ENCODE results near the gene ASAP2.

DNA sequence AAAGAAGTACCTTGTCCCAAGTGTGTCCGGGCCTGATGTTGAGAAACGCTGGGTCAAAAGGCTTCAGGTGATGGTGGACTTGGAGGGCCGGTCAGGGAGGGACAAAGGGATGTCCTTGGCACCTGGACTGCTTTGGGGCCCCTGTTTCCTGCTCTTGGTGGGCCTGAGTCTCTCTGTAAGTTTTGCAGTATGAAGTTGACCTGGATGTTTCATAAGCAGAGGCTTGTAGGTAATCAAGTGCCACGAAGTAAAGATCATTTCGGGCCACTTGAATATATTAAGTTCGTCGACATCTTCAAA lies 29.4 kb downstream of the ASAP2 start:
- TF ChIP-seq EZH2 (IDR thresholded peaks at IDR 0.05; ENCODE audit: low read length, unreplicated experiment): no peak
- TF ChIP-seq, protein P1, sequence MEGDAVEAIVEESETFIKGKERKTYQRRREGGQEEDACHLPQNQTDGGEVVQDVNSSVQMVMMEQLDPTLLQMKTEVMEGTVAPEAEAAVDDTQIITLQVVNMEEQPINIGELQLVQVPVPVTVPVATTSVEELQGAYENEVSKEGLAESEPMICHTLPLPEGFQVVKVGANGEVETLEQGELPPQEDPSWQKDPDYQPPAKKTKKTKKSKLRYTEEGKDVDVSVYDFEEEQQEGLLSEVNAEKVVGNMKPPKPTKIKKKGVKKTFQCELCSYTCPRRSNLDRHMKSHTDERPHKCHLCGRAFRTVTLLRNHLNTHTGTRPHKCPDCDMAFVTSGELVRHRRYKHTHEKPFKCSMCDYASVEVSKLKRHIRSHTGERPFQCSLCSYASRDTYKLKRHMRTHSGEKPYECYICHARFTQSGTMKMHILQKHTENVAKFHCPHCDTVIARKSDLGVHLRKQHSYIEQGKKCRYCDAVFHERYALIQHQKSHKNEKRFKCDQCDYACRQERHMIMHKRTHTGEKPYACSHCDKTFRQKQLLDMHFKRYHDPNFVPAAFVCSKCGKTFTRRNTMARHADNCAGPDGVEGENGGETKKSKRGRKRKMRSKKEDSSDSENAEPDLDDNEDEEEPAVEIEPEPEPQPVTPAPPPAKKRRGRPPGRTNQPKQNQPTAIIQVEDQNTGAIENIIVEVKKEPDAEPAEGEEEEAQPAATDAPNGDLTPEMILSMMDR (conservative IDR thresholded peaks at IDR 0.05; ENCODE audit: low read depth, low read length): no peak
